Psoas muscle (tissue), 8 donors: ENCODE measurements around the gene MST1. TPM values are rescaled to one million over a fixed set of nuclear protein-coding genes. Genes with fewer than 3 reads are reported as not detected.

Experiments
- ATAC-seq, 4 donors: fragments of 200-7000 bp; cut with Tn5 transposase; one replicate each; pipeline ENCODE4 v1.9.1; 2020; ENCODE audit warnings: moderate library complexity in 3 of 4, mild to moderate bottlenecking in 2 of 4
- DNase-seq, 2 donors: peaks; one replicate each; pipeline ENCODE4 v3.0.0-alpha.2; 2020
- H3K27ac ChIP-seq: fragments of 200-600 bp; one replicate; pipeline ENCODE4 v1.8.0; 2022
- H3K27me3 ChIP-seq, 3 donors: fragments of 200-600 bp in 1 of 3; one replicate each; pipeline versions ENCODE4 v1.6.1 to v1.8.0; 2013 to 2022; ENCODE audit warnings: low read length in 2 of 3, mild to moderate bottlenecking in 2 of 3, moderate library complexity in 1 of 3; ENCODE audit not compliant: insufficient read depth in 3 of 3
- H3K36me3 ChIP-seq, 2 donors: fragments of 200-600 bp in 1 of 2; one replicate each; pipeline versions ENCODE4 v1.6.1 to v1.8.0; 2013 to 2022; ENCODE audit warnings: low read depth in 1 of 2, mild to moderate bottlenecking in 1 of 2, moderate library complexity in 1 of 2; ENCODE audit not compliant: insufficient read depth in 1 of 2
- H3K4me1 ChIP-seq: fragments of 200-600 bp; one replicate; pipeline ENCODE4 v1.8.0; 2022
- H3K4me3 ChIP-seq: fragments of 200-600 bp; one replicate; pipeline ENCODE4 v1.8.0; 2022; ENCODE audit warnings: mild to moderate bottlenecking
- H3K9me3 ChIP-seq: fragments of 200-600 bp; one replicate; pipeline ENCODE4 v1.8.0; 2022
- CTCF ChIP-seq: fragments of 200-600 bp; IDR thresholded peaks from one replicate; pipeline ENCODE4 v1.8.0; 2022; ENCODE audit warnings: antibody characterized with exemption
- WGBS, 3 donors: extraction: QIAGEN DNeasy Blood & Tissue Kit; methylation state at CpG; one replicate each; pipeline versions ENCODE4 v1.1.6 to v1.1.7; 2013; 5-methylcytosine and 5-hydroxymethylcytosine counted together
- intact Hi-C, 2 donors: fragments of 100-400 bp; cut with DNase I; formaldehyde crosslinking; loops; one replicate each; pipeline versions ENCODE4 v1.11.0 to v1.14.2; 2022
- polyA plus RNA-seq, 3 donors: library from polyadenylated mRNA; stranded (reverse); fragments of 200-250 nt; gene quantifications; one replicate each; pipeline ENCODE4 v1.2.3, GENCODE V29; 2013
- total RNA-seq, 4 donors: library from RNA; stranded (reverse); fragmentation: NEBNext Ultra II Directional in 2 of 4; extraction: Animal tissue kit (Norgen Biotek cat#: 25700) in 2 of 4; gene quantifications; one replicate each; pipeline versions ENCODE4 v1.2.1 to v1.2.4, GENCODE V29; 2021 to 2023
- donor health status: healthy with polysubstance abuse.
- donor health status: DM: no; HTN: no; CAD: no; lungs with moderate emphysema.
- donor health status: Bipolar disorder and iron deficiency.
- donor health status: healthy.
- donor health status: DM: yes; HTN: yes; CAD: no.
- donor health status: DM: no; HTN: no; CAD: no.
- donor health status: DM: no; HTN: no; CAD: no.
- donor health status: DM: yes; HTN: yes; CAD: no.

Gene MST1
- total and polyA plus RNA-seq, 7 donors: 1.4 to 7.0 (median 3.2) TPM

GRCh38 chr3:49653621-49654020 is 35.7 kb downstream of the MST1 start:
- peaks cover 7% of the 10 kb centered on the region for H3K4me1 ChIP-seq
- DNase-seq (peak in 1 of 2 donors; percentile 36), ATAC-seq (no peak)
- WGBS, 3 donors: 52 to 75% (median 64%) methylated on average over 8 of the region's 8 CpGs
- no peak for TF ChIP-seq CTCF
- H3K27me3 ChIP-seq: no peaks in the 10 kb centered on the region
- no peaks in the 10 kb centered on the region for H3K9me3 ChIP-seq
- no peak overlapping the region for H3K4me3 ChIP-seq
- intact Hi-C loops: no loop called here
- H3K36me3 ChIP-seq: no peaks in the 10 kb centered on the region
- H3K27ac ChIP-seq: no peak overlapping the region

- Histone ChIP-seq H3K9me3 (no peaks in the 10 kb centered on the region), H3K4me1 (peaks cover 14% of the 10 kb centered on the region), H3K27me3 (no peaks in the 10 kb centered on the region), H3K36me3 (no peaks in the 10 kb centered on the region), H3K4me3 (no peak overlapping the region), H3K27ac (no peak overlapping the region)
- intact Hi-C loops: no loop called here
- no peak for TF ChIP-seq CTCF
- 83 to 91% (median 85%) methylated on average over 20 to 21 of the region's 21 CpGs for WGBS, 3 donors
- ATAC-seq (no peak), DNase-seq (peak in 1 of 2 donors; percentile 39)
Measured at GRCh38 chr3:49652903-49653415, 36.3 kb downstream of the MST1 start.

- no peak for ATAC-seq
- 88 to 90% (median 89%) methylated on average over 35 to 36 of the region's 36 CpGs for WGBS, 3 donors
- Histone ChIP-seq H3K4me1 (peaks cover 20% of the 10 kb centered on the region), H3K4me3 (no peak overlapping the region), H3K27me3 (no peaks in the 10 kb centered on the region), H3K9me3 (no peaks in the 10 kb centered on the region), H3K36me3 (no peaks in the 10 kb centered on the region), H3K27ac (no peak overlapping the region)
- DNase-seq: peak; percentile 3 to 45
- no peak for TF ChIP-seq CTCF
- intact Hi-C loops: no loop called here
Measured at GRCh38 chr3:49652218-49652902, 36.9 kb downstream of the MST1 start.

- Histone ChIP-seq H3K36me3 (no peaks in the 10 kb centered on the region), H3K27me3 (no peaks in the 10 kb centered on the region), H3K4me3 (no peak overlapping the region), H3K4me1 (peaks cover 31% of the 10 kb centered on the region), H3K9me3 (no peaks in the 10 kb centered on the region), H3K27ac (no peak overlapping the region)
- DNase-seq (peak in 1 of 2 donors; percentile 31), ATAC-seq (no peak)
- WGBS, 3 donors: 76 to 82% (median 77%) methylated on average over 8 of the region's 8 CpGs
- intact Hi-C loops: no loop called here
- no peak for TF ChIP-seq CTCF
Measured at GRCh38 chr3:49650637-49651036, 38.6 kb downstream of the MST1 start.
